Transverse colon (tissue), 4 donors: Measurements from ENCODE around the gene COL9A1.

ENCODE experiments used
- CTCF ChIP-seq, 5 experiments: fragments of 200-600 bp in 3 of 5; fragments of 450-650 bp in 2 of 5; sonication (generic) in 3 of 5; IDR thresholded peaks; 1 replicate in 2 of 5; 2 replicates in 3 of 5; pipeline ENCODE4 v1.5.1; 2016 to 2017; ENCODE audit warnings: antibody characterized with exemption in 5 of 5, inconsistent platforms in 3 of 5, mild to moderate bottlenecking in 2 of 5, moderate library complexity in 1 of 5
- EP300 ChIP-seq: sonication (generic); formaldehyde crosslinking; IDR thresholded peaks from one replicate; pipeline ENCODE4 v1.6.1; 2017; ENCODE audit warnings: antibody characterized with exemption, low read depth
- POLR2A ChIP-seq: fragments of 450-650 bp; IDR thresholded peaks from one replicate; pipeline ENCODE4 v1.6.1; 2016; ENCODE audit warnings: antibody characterized with exemption, mild to moderate bottlenecking, moderate library complexity
- POLR2AphosphoS5 ChIP-seq, 3 donors: sonication (generic); formaldehyde crosslinking; IDR thresholded peaks; one replicate each; pipeline ENCODE4 v1.6.1; 2016; ENCODE audit warnings: antibody characterized with exemption in 3 of 3

DNA sequence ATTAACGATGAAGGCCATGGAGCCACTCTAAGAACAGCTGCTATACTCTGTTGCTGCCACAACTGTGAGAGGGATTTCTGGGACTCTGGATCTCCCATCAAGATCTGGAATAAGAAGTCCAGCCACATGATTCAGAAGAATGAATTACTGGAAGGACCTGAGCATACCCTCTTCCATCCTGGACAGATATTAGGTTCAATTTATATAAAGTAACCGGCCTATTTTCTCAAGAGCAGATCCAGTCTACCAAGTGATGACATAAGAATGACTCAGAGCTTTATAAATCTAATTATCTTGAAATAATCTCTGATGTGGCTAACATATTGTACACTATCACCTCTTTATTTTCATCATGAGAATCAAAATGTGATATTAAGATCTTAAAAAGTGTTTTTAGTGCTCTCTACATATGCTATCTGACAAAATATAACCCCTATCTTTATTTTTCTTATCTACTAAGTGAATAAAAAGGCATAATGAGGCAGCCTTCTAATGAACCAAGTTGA is 45.1 kb downstream of the COL9A1 start:
- no peak for TF ChIP-seq POLR2A
- TF ChIP-seq CTCF (IDR thresholded peaks at IDR 0.05), result no peak
- no peak for TF ChIP-seq POLR2AphosphoS5 (IDR thresholded peaks at IDR 0.05)
- no peak for TF ChIP-seq EP300
